HCT116 (cell line): ENCODE data around the gene LRRC4C. TPM values are rescaled to one million over a fixed set of nuclear protein-coding genes. Genes with fewer than 3 reads are reported as not detected.

Experiments
- ATAC-seq: fragments of 200-7000 bp; cut with Tn5 transposase; 2 replicates; pipeline ENCODE4 v1.9.1; 2020; ENCODE audit warnings: mild to moderate bottlenecking, moderate library complexity
- BruUV-seq: library from RNA; stranded (reverse); fragments of 400-500 nt; replicated peaks from 2 replicates; lab custom pipeline; 2021; lab: Mats Ljungman, UMichigan
- CTCF ChIA-PET: fragments of 300-600 bp; sonication (Branson Sonifier 250); formaldehyde crosslinking; loops from one replicate; lab custom pipeline; 2021; ENCODE audit warnings: antibody characterized with exemption; lab: Charles Lee
- POLR2A ChIA-PET: fragments of 300-600, 350-600 bp; sonication (Branson Sonifier 250); formaldehyde crosslinking; loops from one replicate; lab custom pipeline; 2021; ENCODE audit warnings: antibody characterized with exemption; lab: Charles Lee
- RAD21 ChIA-PET, 2 experiments: fragments of 300-600 bp; sonication (Branson Sonifier 250); formaldehyde crosslinking; loops; one replicate each; lab custom pipeline; 2023; ENCODE audit warnings: low total read pairs in 2 of 2; ENCODE audit not compliant: uncharacterized antibody in 2 of 2, unreplicated experiment in 2 of 2, low non-redundant PET in 1 of 2; lab: Charles Lee
- DNase-seq: peaks from one replicate; pipeline ENCODE4 v3.0.0-alpha.2; 2010; ENCODE audit warnings: low read depth, low spot score
- H2AFZ ChIP-seq: fragments of 200-600 bp; shearing (Covaris generic), sonication (generic); 2 replicates; pipeline ENCODE4 v1.6.1; 2017; ENCODE audit warnings: low read depth, mixed run types, mixed read lengths, antibody characterized with exemption, low read length; ENCODE audit not compliant: poor library complexity, severe bottlenecking
- H3K27ac ChIP-seq: 2 replicates; pipeline ENCODE4 v1.5.1; 2012; ENCODE audit warnings: low read depth, low read length
- H3K27me3 ChIP-seq: fragments of 200-600 bp; sonication (generic); 2 replicates; pipeline ENCODE4 v1.6.1; 2016; ENCODE audit warnings: mixed run types, low read length, mixed read lengths; ENCODE audit not compliant: insufficient read depth
- H3K36me3 ChIP-seq, 2 experiments: fragments of 200-500 bp in 1 of 2; fragments of 200-600 bp in 1 of 2; sonication (Bioruptor generic) in 1 of 2; sonication (generic) in 1 of 2; 2 replicates each; pipeline versions ENCODE4 v1.5.1 to v1.6.1; 2014 to 2016; ENCODE audit warnings: low read length in 2 of 2, inconsistent platforms in 1 of 2, mixed read lengths in 1 of 2, mixed run types in 1 of 2; ENCODE audit not compliant: insufficient read depth in 2 of 2, control insufficient read depth in 1 of 2
- H3K4me1 ChIP-seq, 2 experiments: fragments of 200-600 bp in 1 of 2; sonication (generic) in 1 of 2; 2 replicates each; pipeline versions ENCODE4 v1.5.1 to v1.6.1; 2012 to 2017; ENCODE audit warnings: low read length in 2 of 2, inconsistent platforms in 1 of 2, mild to moderate bottlenecking in 1 of 2, mixed read lengths in 1 of 2, mixed run types in 1 of 2, moderate library complexity in 1 of 2; ENCODE audit not compliant: insufficient read depth in 2 of 2, control insufficient read depth in 1 of 2
- H3K4me2 ChIP-seq: fragments of 200-600 bp; sonication (generic); 2 replicates; pipeline ENCODE4 v1.6.1; 2017; ENCODE audit warnings: mixed run types, low read length, mixed read lengths
- H3K4me3 ChIP-seq, 2 experiments: fragments of 200-600 bp in 1 of 2; sonication (generic) in 1 of 2; replicated peaks in 1 of 2; 2 replicates each; pipeline ENCODE4 v1.5.1; 2011 to 2016; ENCODE audit warnings: low read length in 2 of 2, control low read depth in 1 of 2, low read depth in 1 of 2, mild to moderate bottlenecking in 1 of 2, mixed read lengths in 1 of 2, mixed run types in 1 of 2
- H3K79me2 ChIP-seq: fragments of 200-600 bp; sonication (generic); 2 replicates; pipeline ENCODE4 v1.6.1; 2017; ENCODE audit warnings: mild to moderate bottlenecking, mixed run types, low read length, moderate library complexity, mixed read lengths; ENCODE audit not compliant: insufficient read depth
- H3K9ac ChIP-seq: fragments of 200-600 bp; sonication (generic); 2 replicates; pipeline ENCODE4 v1.6.1; 2016; ENCODE audit warnings: low read length, mixed read lengths
- H3K9me2 ChIP-seq: fragments of 200-600 bp; sonication (generic), shearing (Covaris generic); 2 replicates; pipeline ENCODE4 v1.6.1; 2017; ENCODE audit warnings: mixed run types, mild to moderate bottlenecking, moderate library complexity; ENCODE audit not compliant: insufficient read depth
- H3K9me3 ChIP-seq, 2 experiments: fragments of 200-500 bp in 1 of 2; fragments of 200-600 bp in 1 of 2; sonication (Bioruptor generic) in 1 of 2; sonication (generic) in 1 of 2; 2 replicates each; pipeline ENCODE4 v1.6.1; 2014 to 2017; ENCODE audit warnings: low read length in 2 of 2, mixed read lengths in 2 of 2, inconsistent platforms in 1 of 2, low read depth in 1 of 2, mild to moderate bottlenecking in 1 of 2, mixed run types in 1 of 2, moderate library complexity in 1 of 2; ENCODE audit not compliant: control insufficient read depth in 1 of 2, insufficient read depth in 1 of 2
- H4K20me1 ChIP-seq: fragments of 200-600 bp; sonication (generic), shearing (Covaris generic); 2 replicates; pipeline ENCODE4 v1.6.1; 2017; ENCODE audit warnings: mixed run types, mild to moderate bottlenecking, moderate library complexity; ENCODE audit not compliant: insufficient read depth
- EZH2 ChIP-seq: fragments of 200-600 bp; sonication (generic); IDR thresholded peaks from 2 replicates; pipeline ENCODE4 v1.6.1; 2017; ENCODE audit warnings: antibody characterized with exemption, mixed run types
- FOSL1 ChIP-seq: IDR thresholded peaks from 2 replicates; pipeline ENCODE4 v1.6.1; 2012; ENCODE audit warnings: low read depth
- JUND ChIP-seq: IDR thresholded peaks from 2 replicates; pipeline ENCODE4 v1.6.1; 2012
- POLR2A ChIP-seq: IDR thresholded peaks from 2 replicates; pipeline ENCODE4 v1.7.0; 2011; ENCODE audit warnings: borderline replicate concordance; ENCODE audit not compliant: insufficient read depth, insufficient read length; ENCODE audit errors: extremely low read depth
- POLR2AphosphoS5 ChIP-seq: IDR thresholded peaks from 2 replicates; pipeline ENCODE4 v1.6.1; 2011; ENCODE audit warnings: mild to moderate bottlenecking, low read depth, low read length, moderate library complexity
- RAD21 ChIP-seq: IDR thresholded peaks from 2 replicates; pipeline ENCODE4 v1.6.1; 2012; ENCODE audit warnings: low read depth, mild to moderate bottlenecking
- SIN3A ChIP-seq: IDR thresholded peaks from 2 replicates; pipeline ENCODE4 v1.6.1; 2012; ENCODE audit warnings: low read depth
- TCF7L2 ChIP-seq: IDR thresholded peaks from 2 replicates; pipeline ENCODE4 v1.7.0; 2011; ENCODE audit warnings: borderline replicate concordance, inconsistent platforms; ENCODE audit not compliant: insufficient read depth, insufficient read length; ENCODE audit errors: extremely low read depth
- intact Hi-C: fragments of 100-400 bp; cut with micrococcal nuclease; formaldehyde crosslinking; loops from 2 replicates; pipeline ENCODE4 v1.10.0; 2022
- total RNA-seq: library from RNA; stranded (reverse); gene quantifications from one replicate; pipeline ENCODE4 v1.2.1, GENCODE V29; 2021; ENCODE audit not compliant: unreplicated experiment
- TF ChIP-seq, protein P1 (sequence below): IDR thresholded peaks from 2 replicates; pipeline ENCODE4 v1.6.1; 2012
- TF ChIP-seq, protein P2 (sequence below), 3 experiments: fragments of 200-600 bp in 1 of 3; sonication (generic) in 1 of 3; IDR thresholded peaks in 2 of 3; conservative IDR thresholded peaks in 1 of 3; 2 replicates each; pipeline ENCODE4 v1.5.1; 2012 to 2017; ENCODE audit warnings: low read depth in 2 of 3, low read length in 2 of 3, antibody characterized with exemption in 1 of 3, borderline replicate concordance in 1 of 3, control low read depth in 1 of 3, mild to moderate bottlenecking in 1 of 3, mixed read lengths in 1 of 3, mixed run types in 1 of 3, moderate library complexity in 1 of 3; ENCODE audit not compliant: insufficient read depth in 1 of 3

LRRC4C gene
- total RNA-seq, 1 experiment from 2014 or later, result not detected

- RAD21 ChIA-PET, result no interaction called here
Measured at GRCh38 chr11:40894501-40894900, 565.0 kb downstream of the LRRC4C start.

More at GRCh38 chr11:40894501-40894900, 565.0 kb downstream of the LRRC4C start:
- Histone ChIP-seq H3K27me3 (no peaks in the 10 kb centered on the region), H3K4me3 (no peak overlapping the region), H3K9me2 (no peaks in the 10 kb centered on the region), H3K27ac (no peak overlapping the region), H3K9me3 (peaks cover 0 to 14% of the 10 kb centered on the region in 2 experiments; a peak in 2 of 4 replicates), H3K4me1 (no peaks in the 10 kb centered on the region), H4K20me1 (no peaks in the 10 kb centered on the region), H3K36me3 (no peaks in the 10 kb centered on the region), H2AFZ (no peak overlapping the region), H3K79me2 (no peaks in the 10 kb centered on the region), H3K9ac (no peak overlapping the region), H3K4me2 (no peak overlapping the region)
- ChIA-PET CTCF (no interaction called here), POLR2A (no interaction called here)
- BruUV-seq, result no TSS peak
- DNase-seq, result no peak
- no peak for ATAC-seq
- TF ChIP-seq RAD21 (no peak), EZH2 (no peak), JUND (no peak), FOSL1 (no peak), POLR2A (no peak), SIN3A (no peak), TCF7L2 (no peak), POLR2AphosphoS5 (no peak)
- TF ChIP-seq, protein P1, sequence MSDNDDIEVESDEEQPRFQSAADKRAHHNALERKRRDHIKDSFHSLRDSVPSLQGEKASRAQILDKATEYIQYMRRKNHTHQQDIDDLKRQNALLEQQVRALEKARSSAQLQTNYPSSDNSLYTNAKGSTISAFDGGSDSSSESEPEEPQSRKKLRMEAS, result no peak
- TF ChIP-seq, protein P2, sequence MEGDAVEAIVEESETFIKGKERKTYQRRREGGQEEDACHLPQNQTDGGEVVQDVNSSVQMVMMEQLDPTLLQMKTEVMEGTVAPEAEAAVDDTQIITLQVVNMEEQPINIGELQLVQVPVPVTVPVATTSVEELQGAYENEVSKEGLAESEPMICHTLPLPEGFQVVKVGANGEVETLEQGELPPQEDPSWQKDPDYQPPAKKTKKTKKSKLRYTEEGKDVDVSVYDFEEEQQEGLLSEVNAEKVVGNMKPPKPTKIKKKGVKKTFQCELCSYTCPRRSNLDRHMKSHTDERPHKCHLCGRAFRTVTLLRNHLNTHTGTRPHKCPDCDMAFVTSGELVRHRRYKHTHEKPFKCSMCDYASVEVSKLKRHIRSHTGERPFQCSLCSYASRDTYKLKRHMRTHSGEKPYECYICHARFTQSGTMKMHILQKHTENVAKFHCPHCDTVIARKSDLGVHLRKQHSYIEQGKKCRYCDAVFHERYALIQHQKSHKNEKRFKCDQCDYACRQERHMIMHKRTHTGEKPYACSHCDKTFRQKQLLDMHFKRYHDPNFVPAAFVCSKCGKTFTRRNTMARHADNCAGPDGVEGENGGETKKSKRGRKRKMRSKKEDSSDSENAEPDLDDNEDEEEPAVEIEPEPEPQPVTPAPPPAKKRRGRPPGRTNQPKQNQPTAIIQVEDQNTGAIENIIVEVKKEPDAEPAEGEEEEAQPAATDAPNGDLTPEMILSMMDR (IDR thresholded peaks at IDR 0.05 in 2 of 3, conservative IDR thresholded peaks at IDR 0.05 in 1 of 3; ENCODE audit: borderline replicate concordance in 1 of 3, insufficient read depth in 1 of 3, low read depth in 2 of 3, low read length in 2 of 3), result no peak
- intact Hi-C loops, result no loop called here
